ENCODE results near the gene HEATR5B. TPM values are rescaled to one million over a fixed set of nuclear protein-coding genes. Genes with fewer than 3 reads are reported as not detected.

Gene HEATR5B
- total and polyA plus RNA-seq, 9 donors: 8.3 to 27.4 (median 14.0) TPM

DNA sequence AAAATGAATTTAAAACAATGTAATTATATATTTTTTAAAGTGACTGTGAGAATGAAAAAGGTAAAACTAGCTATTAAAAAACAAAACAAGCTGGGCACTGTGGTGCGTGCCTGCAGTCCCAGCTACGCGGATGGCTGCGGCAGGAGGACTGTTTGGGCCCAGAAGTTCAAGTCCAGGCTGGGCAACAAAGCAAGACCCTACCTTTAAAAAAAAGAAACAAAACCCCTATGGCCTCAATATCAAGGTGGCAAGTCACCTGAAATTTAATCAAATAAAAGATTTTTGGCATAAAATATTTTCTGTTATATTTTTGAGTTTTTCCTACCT, 70.9 kb downstream of the HEATR5B start:
- DNase-seq: no peak
- no peak overlapping the region for H3K4me3 ChIP-seq
- TF ChIP-seq POLR2A (IDR thresholded peaks at IDR 0.05) (no peak), EP300 (IDR thresholded peaks at IDR 0.05) (no peak)
- TF ChIP-seq, protein P1, sequence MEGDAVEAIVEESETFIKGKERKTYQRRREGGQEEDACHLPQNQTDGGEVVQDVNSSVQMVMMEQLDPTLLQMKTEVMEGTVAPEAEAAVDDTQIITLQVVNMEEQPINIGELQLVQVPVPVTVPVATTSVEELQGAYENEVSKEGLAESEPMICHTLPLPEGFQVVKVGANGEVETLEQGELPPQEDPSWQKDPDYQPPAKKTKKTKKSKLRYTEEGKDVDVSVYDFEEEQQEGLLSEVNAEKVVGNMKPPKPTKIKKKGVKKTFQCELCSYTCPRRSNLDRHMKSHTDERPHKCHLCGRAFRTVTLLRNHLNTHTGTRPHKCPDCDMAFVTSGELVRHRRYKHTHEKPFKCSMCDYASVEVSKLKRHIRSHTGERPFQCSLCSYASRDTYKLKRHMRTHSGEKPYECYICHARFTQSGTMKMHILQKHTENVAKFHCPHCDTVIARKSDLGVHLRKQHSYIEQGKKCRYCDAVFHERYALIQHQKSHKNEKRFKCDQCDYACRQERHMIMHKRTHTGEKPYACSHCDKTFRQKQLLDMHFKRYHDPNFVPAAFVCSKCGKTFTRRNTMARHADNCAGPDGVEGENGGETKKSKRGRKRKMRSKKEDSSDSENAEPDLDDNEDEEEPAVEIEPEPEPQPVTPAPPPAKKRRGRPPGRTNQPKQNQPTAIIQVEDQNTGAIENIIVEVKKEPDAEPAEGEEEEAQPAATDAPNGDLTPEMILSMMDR (IDR thresholded peaks at IDR 0.05): no peak
- WGBS, 3 donors: 97% methylated on average over 4 of the region's 4 CpGs
- no peaks in the 10 kb centered on the region for H3K27me3 ChIP-seq
- no peaks in the 10 kb centered on the region for H3K4me1 ChIP-seq (ENCODE audit: insufficient read depth)
- H3K9me3 ChIP-seq: no peaks in the 10 kb centered on the region
- intact Hi-C loops (cut with DNase I): no loop called here
- H3K36me3 ChIP-seq: no peaks in the 10 kb centered on the region
- H3K27ac ChIP-seq: no peak overlapping the region

DNA sequence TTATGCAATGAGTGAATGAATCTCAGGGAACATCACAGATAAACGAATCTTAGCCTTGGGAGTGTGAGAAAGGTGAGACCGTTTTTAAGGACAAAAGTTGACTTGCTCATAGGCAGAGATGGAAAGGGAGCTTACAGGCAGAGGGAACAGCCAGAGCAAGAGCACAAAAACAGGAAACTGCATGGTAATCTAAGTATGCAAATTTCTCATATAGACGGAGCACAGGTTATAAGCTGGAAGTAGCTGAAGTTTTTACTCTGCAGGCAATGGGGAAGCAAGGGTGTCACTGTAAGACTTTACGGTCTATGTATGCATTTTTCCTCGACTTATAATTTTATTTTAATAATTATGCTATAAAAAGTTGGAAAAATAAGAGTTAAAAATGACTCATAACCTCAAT, 73.0 kb downstream of the HEATR5B start:
- DNase-seq: no peak
- Histone ChIP-seq H3K4me3 (no peak overlapping the region), H3K27ac (no peak overlapping the region), H3K27me3 (no peaks in the 10 kb centered on the region), H3K36me3 (no peaks in the 10 kb centered on the region), H3K4me1 (ENCODE audit: insufficient read depth) (no peaks in the 10 kb centered on the region), H3K9me3 (no peaks in the 10 kb centered on the region)
- intact Hi-C loops (cut with DNase I): no loop called here
- TF ChIP-seq, protein P1 (IDR thresholded peaks at IDR 0.05): no peak
- no peak for TF ChIP-seq POLR2A (IDR thresholded peaks at IDR 0.05)
- TF ChIP-seq EP300 (IDR thresholded peaks at IDR 0.05): no peak
- WGBS, 3 donors: 81 to 85% (median 83%) methylated on average over 5 of the region's 5 CpGs

DNA sequence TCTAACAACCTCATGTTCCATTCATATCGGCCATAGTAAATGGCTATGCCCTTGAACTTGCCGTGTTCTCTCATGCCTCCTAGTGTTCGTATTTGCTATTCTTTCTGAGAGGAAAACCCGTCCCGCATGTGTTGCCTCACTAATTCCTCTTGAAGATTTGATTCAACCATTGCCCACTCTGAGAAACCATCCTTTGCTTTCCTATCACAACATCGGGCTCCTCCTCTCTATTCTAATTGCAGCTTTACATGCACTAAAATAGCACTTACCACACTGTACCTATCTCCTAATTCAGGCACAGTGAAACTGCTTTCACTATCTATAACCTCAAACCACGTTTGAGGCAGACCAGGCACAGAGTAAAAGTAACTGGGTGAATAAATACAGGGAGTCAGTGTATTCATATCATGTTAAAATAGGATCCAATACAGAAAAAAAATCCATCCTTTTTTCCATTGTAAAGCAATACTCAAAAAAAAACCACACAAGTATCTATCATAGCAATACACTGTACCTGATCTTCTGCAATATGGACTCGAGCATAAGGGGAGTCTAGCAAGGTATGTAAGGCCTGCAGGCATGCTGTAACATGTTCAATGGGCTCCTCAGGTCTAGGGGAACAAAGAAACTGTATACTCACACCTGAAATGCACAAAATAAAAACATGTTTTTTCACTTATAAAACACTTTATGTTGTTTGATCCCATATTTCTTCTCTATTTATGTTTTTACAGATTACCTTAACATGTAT, 78.9 kb downstream of the HEATR5B start:
- Histone ChIP-seq H3K9me3 (no peaks in the 10 kb centered on the region), H3K27ac (no peak overlapping the region), H3K27me3 (no peaks in the 10 kb centered on the region), H3K36me3 (no peaks in the 10 kb centered on the region), H3K4me1 (ENCODE audit: insufficient read depth) (no peaks in the 10 kb centered on the region), H3K4me3 (no peak overlapping the region)
- 66 to 80% (median 69%) methylated on average over 8 of the region's 8 CpGs for WGBS, 3 donors
- no peak for DNase-seq
- TF ChIP-seq POLR2A (IDR thresholded peaks at IDR 0.05): no peak
- TF ChIP-seq, protein P1 (IDR thresholded peaks at IDR 0.05): no peak
- TF ChIP-seq EP300 (IDR thresholded peaks at IDR 0.05): no peak
- intact Hi-C loops (cut with DNase I): no loop called here

DNA sequence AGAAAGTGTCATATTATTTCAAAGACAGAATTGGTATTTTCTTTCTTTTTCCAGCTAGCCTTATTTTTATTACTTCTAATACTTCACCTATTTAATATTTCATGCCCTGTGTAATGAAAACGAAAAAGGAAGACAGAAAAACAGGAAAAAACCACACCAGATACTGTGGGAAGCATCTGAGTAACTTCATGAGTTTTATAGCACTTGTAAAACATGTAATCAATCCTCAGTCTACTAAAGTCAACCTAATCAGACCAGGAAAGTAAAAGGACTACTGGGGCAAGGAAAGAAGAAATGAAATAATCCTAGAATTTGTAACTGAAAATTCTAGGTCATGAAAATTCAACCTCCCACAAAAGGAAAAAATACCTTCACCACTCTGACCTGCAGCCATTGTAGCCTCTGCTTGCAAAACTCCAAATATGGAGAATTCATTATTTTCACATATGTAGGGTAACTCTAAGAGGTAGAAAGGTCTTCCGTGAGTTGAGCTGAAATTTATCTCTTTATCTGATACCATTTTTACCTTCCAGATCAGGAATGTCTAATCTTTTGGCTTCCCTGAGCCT, 83.1 kb downstream of the HEATR5B start:
- TF ChIP-seq EP300 (IDR thresholded peaks at IDR 0.05) (no peak), POLR2A (IDR thresholded peaks at IDR 0.05) (no peak)
- TF ChIP-seq, protein P1 (IDR thresholded peaks at IDR 0.05): no peak
- Histone ChIP-seq H3K9me3 (no peaks in the 10 kb centered on the region), H3K4me1 (ENCODE audit: insufficient read depth) (no peaks in the 10 kb centered on the region), H3K4me3 (no peak overlapping the region), H3K36me3 (no peaks in the 10 kb centered on the region), H3K27me3 (no peaks in the 10 kb centered on the region), H3K27ac (no peak overlapping the region)
- intact Hi-C loops (cut with DNase I): no loop called here
- WGBS, 3 donors: 82 to 86% (median 82%) methylated on average over 2 of the region's 2 CpGs
- DNase-seq: no peak
